Measurements from ENCODE around the gene PTPN7.

- TF ChIP-seq, protein P1, sequence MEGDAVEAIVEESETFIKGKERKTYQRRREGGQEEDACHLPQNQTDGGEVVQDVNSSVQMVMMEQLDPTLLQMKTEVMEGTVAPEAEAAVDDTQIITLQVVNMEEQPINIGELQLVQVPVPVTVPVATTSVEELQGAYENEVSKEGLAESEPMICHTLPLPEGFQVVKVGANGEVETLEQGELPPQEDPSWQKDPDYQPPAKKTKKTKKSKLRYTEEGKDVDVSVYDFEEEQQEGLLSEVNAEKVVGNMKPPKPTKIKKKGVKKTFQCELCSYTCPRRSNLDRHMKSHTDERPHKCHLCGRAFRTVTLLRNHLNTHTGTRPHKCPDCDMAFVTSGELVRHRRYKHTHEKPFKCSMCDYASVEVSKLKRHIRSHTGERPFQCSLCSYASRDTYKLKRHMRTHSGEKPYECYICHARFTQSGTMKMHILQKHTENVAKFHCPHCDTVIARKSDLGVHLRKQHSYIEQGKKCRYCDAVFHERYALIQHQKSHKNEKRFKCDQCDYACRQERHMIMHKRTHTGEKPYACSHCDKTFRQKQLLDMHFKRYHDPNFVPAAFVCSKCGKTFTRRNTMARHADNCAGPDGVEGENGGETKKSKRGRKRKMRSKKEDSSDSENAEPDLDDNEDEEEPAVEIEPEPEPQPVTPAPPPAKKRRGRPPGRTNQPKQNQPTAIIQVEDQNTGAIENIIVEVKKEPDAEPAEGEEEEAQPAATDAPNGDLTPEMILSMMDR (IDR thresholded peaks at IDR 0.05; ENCODE audit: poor library complexity) = no peak
- TF ChIP-seq EZH2phosphoT487 (IDR thresholded peaks at IDR 0.05; ENCODE audit: low read depth, severe bottlenecking, unreplicated experiment) = no peak
- no peak for TF ChIP-seq EZH2 (IDR thresholded peaks at IDR 0.05; ENCODE audit: borderline replicate concordance)
Observed at GRCh38 chr1:202140833-202141232, 19.6 kb downstream of the PTPN7 start.
